Measurements from ENCODE around the gene CSGALNACT2. TPM values are rescaled to one million over a fixed set of nuclear protein-coding genes. Genes with fewer than 3 reads are reported as not detected.

The CSGALNACT2 gene
- total RNA-seq, 2 experiments from 2014 or later = 15.3 to 15.5 TPM

DNA sequence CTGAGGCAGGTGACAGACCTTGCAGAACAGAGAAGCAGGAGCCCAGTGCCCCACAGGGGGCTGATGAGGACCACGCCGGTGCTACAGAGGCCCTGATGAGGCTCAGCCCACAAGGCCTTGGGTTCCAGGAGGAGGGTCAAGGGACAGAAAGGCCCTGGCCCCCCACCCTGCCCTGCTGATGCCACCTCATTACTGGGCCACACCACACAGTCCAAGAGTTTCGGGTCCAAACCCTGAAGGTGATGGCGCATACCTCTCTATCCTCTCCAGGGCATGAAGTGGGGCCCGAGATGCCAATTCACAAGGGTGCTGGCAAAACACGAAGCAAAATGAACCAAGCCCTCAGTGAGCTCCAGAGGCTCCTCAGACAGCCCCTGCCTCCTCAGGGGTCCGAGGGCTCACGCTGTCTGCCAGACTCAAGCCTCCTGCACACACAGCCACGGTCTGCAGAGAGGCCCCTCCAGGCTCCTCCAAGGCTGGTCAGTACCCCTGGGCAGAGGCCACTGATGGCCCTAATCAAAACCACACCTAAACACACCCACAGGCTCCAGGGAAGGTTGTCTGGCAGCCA, 96.3 kb downstream of the CSGALNACT2 start:
- POLR2A ChIA-PET = no interaction called here
- peaks cover 5% of the 10 kb centered on the region for H3K9me3 Mint-ChIP-seq
- H3K27ac Mint-ChIP-seq = no peak overlapping the region
- H3K27me3 Mint-ChIP-seq = peaks cover 2% of the 10 kb centered on the region
- ATAC-seq (no peak), DNase-seq (no peak)
- CTCF ChIA-PET = no interaction called here
- TF ChIP-seq CTCF (IDR thresholded peaks at IDR 0.05) = no peak
- no peak overlapping the region for H3K4me3 Mint-ChIP-seq
- H3K36me3 Mint-ChIP-seq (ENCODE audit: low read depth) = peaks cover 3% of the 10 kb centered on the region
- peaks cover 13% of the 10 kb centered on the region for H3K4me1 Mint-ChIP-seq (ENCODE audit: low read depth)
- intact Hi-C loops (cut with micrococcal nuclease) = no loop called here

Other genes with a start within 250 kb of the CSGALNACT2 start
- under 1 TPM; 0.13 to 0.47 TPM for gene RET, start 61.4 kb upstream of the CSGALNACT2 start, total RNA-seq
- 1 to 10 TPM; 1.2 to 1.5 TPM for gene RASGEF1A, start 128.6 kb downstream of the CSGALNACT2 start, total RNA-seq
- not detected for gene FXYD4, start 233.2 kb downstream of the CSGALNACT2 start, total RNA-seq

Measured in activated CD8-positive, alpha-beta T cell treated with anti-CD3 and anti-CD28 coated beads for 36 hours (primary cell).